Measurements from ENCODE around the gene KY. TPM values are rescaled to one million over a fixed set of nuclear protein-coding genes. Genes with fewer than 3 reads are reported as not detected.

KY gene
- total RNA-seq, 4 donors from 2014 or later, result 0.88 TPM; not detected in 3

DNA sequence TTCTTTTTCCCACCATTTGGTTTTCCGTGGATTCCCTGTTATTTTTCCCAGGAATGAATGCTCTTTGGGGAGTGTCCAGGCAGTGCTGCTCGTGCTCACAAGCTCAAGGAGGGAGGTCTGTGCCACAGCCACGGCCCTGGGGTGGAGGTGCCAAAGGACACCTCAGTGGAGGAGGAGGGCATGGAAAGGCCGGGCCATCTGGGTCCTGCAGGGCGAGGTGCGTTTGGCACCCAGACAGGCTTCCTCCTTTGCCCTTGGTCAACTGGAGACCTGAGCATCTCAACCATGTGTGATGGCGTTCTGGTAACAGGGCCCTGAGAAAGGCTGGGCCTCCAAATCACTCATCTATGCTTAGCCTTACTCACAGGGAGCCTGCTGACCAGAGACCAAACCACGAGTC is 25.4 kb downstream of the KY start:
- no peaks in the 10 kb centered on the region for H3K36me3 ChIP-seq
- no peaks in the 10 kb centered on the region for H3K27me3 ChIP-seq
- no peak overlapping the region for H3K27ac ChIP-seq
- H3K4me3 ChIP-seq, result no peak overlapping the region
- H3K4me1 ChIP-seq, result no peaks in the 10 kb centered on the region
- TF ChIP-seq, protein P1, sequence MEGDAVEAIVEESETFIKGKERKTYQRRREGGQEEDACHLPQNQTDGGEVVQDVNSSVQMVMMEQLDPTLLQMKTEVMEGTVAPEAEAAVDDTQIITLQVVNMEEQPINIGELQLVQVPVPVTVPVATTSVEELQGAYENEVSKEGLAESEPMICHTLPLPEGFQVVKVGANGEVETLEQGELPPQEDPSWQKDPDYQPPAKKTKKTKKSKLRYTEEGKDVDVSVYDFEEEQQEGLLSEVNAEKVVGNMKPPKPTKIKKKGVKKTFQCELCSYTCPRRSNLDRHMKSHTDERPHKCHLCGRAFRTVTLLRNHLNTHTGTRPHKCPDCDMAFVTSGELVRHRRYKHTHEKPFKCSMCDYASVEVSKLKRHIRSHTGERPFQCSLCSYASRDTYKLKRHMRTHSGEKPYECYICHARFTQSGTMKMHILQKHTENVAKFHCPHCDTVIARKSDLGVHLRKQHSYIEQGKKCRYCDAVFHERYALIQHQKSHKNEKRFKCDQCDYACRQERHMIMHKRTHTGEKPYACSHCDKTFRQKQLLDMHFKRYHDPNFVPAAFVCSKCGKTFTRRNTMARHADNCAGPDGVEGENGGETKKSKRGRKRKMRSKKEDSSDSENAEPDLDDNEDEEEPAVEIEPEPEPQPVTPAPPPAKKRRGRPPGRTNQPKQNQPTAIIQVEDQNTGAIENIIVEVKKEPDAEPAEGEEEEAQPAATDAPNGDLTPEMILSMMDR (IDR thresholded peaks at IDR 0.05), result no peak
- DNase-seq, result peak in 1 of 3 donors; percentile 35
- peaks cover 0 to 2% (median 0%) of the 10 kb centered on the region in 4 donors for H3K9me3 ChIP-seq

- peak in 1 of 3 donors; percentile 10 for DNase-seq
- no peak for TF ChIP-seq POLR2A (IDR thresholded peaks at IDR 0.05)
- TF ChIP-seq, protein P1 (IDR thresholded peaks at IDR 0.05), result no peak
These were observed 26.1 kb downstream of the KY start for GRCh38 chr3:134624537-134625287.

DNA sequence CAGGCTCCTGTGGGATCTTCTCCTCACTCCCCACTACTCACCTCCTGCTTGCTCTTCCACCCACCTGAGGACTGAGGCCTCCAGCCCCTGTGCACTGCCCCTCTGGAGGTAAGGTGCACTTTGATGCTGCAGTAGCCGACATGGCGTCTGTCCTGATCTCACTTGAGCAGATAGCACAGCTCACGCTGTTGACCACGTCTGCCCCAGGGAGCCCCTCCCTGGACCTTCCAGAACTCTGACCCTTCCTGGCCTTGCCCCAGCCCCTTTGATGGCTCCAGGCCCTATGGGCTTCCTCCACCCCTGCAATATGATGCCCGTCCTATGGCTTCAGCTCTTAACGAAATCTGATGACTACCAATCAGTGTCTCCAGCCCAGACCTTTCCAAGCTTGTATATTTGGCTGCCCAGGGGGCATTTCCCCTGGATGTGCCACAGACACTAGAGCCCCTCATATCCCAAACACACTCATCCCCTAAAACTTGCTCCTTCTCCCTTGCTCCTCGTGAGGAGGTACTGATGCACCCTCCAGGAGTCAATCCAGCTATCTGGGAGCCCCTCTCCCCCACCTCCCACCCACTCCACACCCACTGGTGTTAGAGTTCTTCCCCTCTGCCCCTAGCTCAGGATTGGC is 27.1 kb downstream of the KY start:
- TF ChIP-seq, protein P1 (IDR thresholded peaks at IDR 0.05), result no peak
- no peak for TF ChIP-seq POLR2A (IDR thresholded peaks at IDR 0.05)
- Histone ChIP-seq H3K9me3 (no peaks in the 10 kb centered on the region), H3K36me3 (no peaks in the 10 kb centered on the region), H3K27ac (no peak overlapping the region), H3K27me3 (no peaks in the 10 kb centered on the region), H3K4me1 (no peaks in the 10 kb centered on the region), H3K4me3 (no peak overlapping the region)
- peak in 1 of 3 donors; percentile 18 for DNase-seq

More at GRCh38 chr3:134624537-134625287, 26.1 kb downstream of the KY start:
- Histone ChIP-seq H3K4me3 (no peak overlapping the region), H3K27me3 (no peaks in the 10 kb centered on the region), H3K36me3 (no peaks in the 10 kb centered on the region), H3K27ac (no peak overlapping the region), H3K9me3 (no peaks in the 10 kb centered on the region), H3K4me1 (no peaks in the 10 kb centered on the region)

- Histone ChIP-seq H3K9me3 (no peaks in the 10 kb centered on the region), H3K4me1 (no peaks in the 10 kb centered on the region), H3K27ac (no peak overlapping the region), H3K36me3 (no peaks in the 10 kb centered on the region), H3K4me3 (no peak overlapping the region), H3K27me3 (no peaks in the 10 kb centered on the region)
- DNase-seq, result peak in 2 of 3 donors; percentile 29 to 43
- TF ChIP-seq, protein P1 (IDR thresholded peaks at IDR 0.05), result no peak
- no peak for TF ChIP-seq POLR2A (IDR thresholded peaks at IDR 0.05)
These were observed 27.9 kb downstream of the KY start for GRCh38 chr3:134622806-134623365.

DNA sequence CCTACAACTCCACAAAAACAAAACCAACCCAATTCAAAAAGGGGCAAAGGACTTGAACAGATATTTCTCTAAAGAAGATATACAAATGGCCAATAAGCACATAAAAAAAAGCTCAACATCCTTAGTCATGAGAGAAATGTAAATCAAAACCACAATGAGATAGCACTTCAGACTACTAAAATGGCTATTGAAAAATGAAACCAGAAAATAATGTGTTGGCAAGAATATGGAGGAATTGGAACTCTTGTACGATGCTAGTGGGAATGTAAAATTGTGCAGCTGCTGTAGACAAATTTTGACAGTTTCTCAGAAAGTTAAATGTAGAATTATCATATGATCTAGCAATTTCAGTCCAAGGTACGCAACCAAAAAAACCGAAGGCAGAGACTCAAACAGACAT is 29.0 kb downstream of the KY start:
- Histone ChIP-seq H3K36me3 (no peaks in the 10 kb centered on the region), H3K9me3 (no peaks in the 10 kb centered on the region), H3K27me3 (no peaks in the 10 kb centered on the region), H3K4me1 (no peaks in the 10 kb centered on the region), H3K4me3 (no peak overlapping the region), H3K27ac (no peak overlapping the region)
- no peak for DNase-seq
- TF ChIP-seq, protein P1 (IDR thresholded peaks at IDR 0.05), result no peak
- no peak for TF ChIP-seq POLR2A (IDR thresholded peaks at IDR 0.05)
